Left ventricle myocardium superior (tissue), 1 donor: ENCODE measurements around the gene FAM204A. TPM values are rescaled to one million over a fixed set of nuclear protein-coding genes. Genes with fewer than 3 reads are reported as not detected.

Experiments
- ATAC-seq: fragments of 200-7000 bp; cut with Tn5 transposase; one replicate; pipeline ENCODE4 v1.9.1; 2020; ENCODE audit warnings: mild to moderate bottlenecking, moderate library complexity
- DNase-seq: peaks from one replicate; pipeline ENCODE4 v3.0.0-alpha.2; 2020
- intact Hi-C: fragments of 100-400 bp; cut with micrococcal nuclease; formaldehyde crosslinking; loops from one replicate; pipeline ENCODE4 v1.11.0; 2022
- total RNA-seq: library from RNA; stranded (reverse); fragmentation: NEBNext Ultra II Directional; extraction: Animal tissue kit (Norgen Biotek cat#: 25700); gene quantifications from one replicate; pipeline ENCODE4 v1.2.1, GENCODE V29; 2021
- donor health status: DM: no; HTN: yes; CAD: no; lungs with severe emphysema.

Gene FAM204A
- total RNA-seq, 1 donor from 2014 or later = 54.0 TPM

DNA sequence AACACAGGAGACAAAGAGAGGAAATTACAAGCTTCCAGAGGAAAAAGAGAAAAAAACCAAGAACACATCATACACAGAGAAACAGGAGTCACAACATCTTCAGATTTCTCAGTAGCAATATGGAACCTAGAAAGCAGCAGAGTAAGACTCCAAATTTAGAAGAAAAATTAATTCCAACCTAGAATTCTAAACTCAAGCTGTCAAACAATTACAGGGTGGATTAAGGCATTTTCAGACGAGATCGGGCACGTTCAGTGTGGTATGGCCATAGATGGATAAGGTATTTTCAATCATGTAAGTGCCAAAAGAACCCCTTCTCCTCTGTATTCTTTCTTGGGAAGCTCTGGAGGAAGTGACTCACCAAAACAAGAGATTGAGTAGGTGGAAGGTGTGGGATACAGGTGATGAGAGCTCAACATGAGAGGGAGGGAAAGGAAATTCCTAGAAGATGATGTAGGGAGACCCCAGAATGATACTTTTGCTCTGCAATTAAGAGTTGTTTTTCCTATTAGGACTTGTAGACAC, 51.6 kb downstream of the FAM204A start:
- ATAC-seq = no peak
- DNase-seq = no peak
- intact Hi-C loops = no loop called here

DNA sequence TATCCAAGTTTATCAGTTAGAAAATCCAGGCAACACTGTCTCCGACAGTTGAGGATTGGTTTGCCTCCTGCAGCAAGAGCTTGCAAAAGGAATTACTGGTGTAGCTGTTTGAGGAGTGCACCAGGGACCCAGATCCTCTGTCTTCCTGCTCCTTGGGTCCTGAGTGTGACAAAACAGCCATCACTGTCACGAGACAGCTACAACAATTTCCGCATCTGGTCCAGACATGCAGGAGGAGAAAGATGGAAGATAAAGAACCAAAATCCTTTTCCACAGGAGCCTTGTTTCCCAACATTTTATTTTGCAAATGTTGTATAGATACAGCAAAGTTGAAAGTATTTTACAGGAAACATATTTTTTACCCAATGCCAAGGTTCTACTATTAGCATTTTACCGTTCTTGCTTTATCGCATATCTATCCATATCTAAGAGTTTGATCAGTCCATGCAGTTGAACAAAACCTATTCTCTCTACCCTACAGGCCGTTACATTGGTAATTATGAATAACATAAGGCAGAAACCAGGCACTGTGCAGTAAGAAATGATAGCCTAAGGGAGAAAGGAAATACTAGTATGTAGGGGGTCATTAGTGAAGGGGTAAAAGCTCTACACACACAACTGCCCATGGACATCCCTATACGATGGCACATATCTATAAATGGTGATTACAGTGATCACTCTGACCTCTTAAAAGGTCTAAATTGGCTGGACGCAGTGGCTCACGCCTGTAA, 54.9 kb downstream of the FAM204A start:
- ATAC-seq (no peak), DNase-seq (no peak)
- intact Hi-C loops = no loop called here

DNA sequence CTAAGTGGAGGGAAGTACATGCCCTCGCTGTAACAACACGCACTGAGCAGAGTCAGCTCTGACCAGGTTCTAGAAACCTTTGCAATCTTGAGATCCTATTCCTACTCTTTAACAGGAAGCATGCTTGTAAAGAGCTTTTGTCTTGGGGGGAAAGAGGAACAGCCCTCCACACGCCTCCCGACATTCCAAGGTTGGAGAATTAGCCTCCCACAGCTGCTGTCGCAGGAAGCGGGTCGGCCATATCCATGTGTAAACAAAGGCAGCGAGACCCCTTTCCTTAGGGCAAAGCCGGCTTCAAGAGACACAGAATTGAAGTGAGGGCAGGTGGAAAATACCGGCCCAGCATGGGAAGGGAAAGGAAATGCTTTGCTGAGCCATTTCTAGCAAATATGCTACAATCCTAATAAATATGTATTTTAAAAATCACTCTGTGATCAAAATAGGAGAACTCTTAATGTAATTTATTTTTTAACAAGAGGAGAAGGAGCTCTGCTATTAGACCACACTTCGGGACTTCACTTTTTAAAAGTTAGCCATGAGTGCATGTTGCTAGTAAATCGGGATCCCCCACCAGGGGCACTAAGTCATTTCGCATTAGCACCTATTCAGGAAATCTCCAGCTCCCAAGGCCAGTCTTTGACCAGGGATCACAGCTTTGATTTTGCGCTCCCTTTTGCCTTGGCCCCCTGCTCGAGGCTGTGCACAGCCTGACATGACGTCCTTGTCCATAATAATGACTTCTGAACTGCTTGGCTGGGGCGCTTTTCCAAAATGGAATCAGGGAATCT, 55.9 kb downstream of the FAM204A start:
- no peak for DNase-seq
- intact Hi-C loops = no loop called here
- no peak for ATAC-seq

DNA sequence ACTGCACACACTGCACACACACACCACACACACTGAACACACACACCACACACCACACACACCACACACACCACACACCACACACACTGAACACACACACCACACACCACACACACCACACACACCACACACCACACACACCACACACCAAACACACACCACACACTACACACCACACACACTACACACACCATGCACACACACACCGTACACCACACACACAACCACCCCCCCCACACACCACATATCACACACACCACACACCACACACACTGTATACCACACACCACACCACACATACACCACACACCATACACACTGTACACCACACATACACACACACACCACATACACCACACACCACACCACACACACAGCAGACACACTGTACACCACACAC, 59.5 kb downstream of the FAM204A start:
- no peak for DNase-seq
- intact Hi-C loops = no loop called here
- ATAC-seq = no peak

DNA sequence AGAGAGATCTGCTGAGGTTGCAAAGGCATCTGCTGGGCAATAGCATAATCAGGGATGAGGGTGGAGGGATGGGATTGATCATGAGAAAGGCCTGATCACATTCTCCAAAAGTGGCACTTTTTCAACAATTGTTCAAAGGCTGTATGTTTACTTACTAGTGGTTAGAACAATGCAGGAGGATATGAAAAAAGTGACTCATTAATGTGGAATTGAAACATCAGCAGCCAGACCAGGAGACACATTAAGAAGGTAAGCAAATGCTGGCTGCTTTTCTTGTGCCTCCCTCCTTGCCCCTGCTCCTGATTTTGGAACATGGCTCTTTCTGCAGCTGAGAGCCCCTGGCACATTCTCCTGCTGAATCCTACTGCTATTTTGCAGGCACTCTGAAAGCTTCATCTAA, 63.5 kb downstream of the FAM204A start:
- intact Hi-C loops = no loop called here
- no peak for ATAC-seq

DNA sequence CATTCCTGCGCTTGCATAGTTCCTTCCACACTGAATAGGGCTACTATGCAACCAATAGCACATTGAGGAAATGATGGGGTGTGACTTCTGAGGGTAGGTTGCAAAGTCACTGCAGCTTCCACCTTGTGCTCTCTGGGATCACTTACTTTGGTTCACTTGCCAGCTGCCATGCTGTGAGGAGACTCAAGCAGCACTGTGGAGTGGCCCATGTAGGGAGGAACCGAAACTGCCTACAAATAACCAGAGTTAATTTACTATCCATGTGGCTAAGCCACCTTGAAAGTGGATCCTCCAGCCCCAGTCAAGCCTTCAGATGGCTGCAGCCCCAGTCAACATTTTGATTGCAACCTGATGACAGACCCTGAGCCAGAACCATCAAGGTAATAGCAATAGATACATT, 64.3 kb downstream of the FAM204A start:
- no peak for DNase-seq
- ATAC-seq = no peak
- intact Hi-C loops = no loop called here

More for the DNA sequence above, 63.5 kb downstream of the FAM204A start:
- DNase-seq = no peak

DNA sequence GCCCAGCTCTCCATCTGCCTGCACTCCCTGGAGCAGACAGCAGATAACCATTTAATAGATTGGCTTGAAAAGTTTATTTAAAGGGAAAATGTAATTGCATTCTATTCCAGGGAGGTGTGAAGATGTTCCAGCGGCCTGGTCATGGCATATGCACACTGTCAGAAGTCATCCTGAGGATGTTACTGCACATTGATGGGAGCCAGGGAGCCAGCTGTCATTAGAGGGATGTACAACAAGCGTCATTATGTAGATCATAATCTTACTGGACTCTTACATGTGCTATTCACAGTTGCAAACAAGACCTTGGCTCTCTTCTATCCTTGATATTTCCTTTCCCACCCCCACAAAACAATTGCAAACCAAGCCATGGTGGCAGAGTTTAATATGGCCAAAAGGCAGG, 65.4 kb downstream of the FAM204A start:
- DNase-seq (no peak), ATAC-seq (no peak)
- intact Hi-C loops = no loop called here

DNA sequence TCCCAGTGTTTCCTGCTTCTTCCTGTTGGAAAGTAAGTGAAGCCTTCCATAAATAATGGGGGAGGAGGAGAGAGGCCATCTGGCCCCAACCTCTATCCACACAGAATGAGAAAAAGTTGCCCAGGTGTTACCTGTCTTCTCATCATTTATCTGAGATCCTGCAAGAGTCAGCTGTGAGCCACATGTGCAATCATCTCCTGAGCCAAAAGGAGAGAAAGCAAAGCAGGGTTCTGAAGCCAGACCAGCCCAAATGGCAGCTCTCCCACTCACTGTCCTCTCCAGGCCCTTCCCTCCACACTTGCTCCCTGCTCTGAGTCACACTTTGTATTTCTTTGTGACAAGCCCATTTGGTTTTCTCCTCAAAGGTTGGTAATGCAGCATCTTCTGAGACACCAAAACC, 65.9 kb downstream of the FAM204A start:
- peak; percentile 73 for ATAC-seq
- intact Hi-C loops = no loop called here
- peak; percentile 38 for DNase-seq

DNA sequence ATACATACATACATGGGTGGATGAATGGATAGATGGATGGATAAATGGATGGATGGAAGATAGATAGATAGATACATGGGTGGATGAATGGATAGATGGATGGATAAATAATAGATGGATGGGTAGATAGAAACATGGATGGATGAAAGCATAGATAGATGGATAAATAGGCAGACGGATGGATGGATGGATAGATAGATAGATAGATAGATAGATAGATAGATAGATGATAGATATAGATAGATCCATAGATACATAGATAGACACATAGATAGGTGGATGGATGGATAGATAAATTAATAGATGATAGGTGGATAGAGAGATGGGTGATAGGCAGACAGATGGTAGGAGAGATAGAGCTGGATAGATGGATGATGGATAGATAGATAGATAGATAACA, 68.5 kb downstream of the FAM204A start:
- no peak for ATAC-seq
- intact Hi-C loops = no loop called here
- DNase-seq = no peak

DNA sequence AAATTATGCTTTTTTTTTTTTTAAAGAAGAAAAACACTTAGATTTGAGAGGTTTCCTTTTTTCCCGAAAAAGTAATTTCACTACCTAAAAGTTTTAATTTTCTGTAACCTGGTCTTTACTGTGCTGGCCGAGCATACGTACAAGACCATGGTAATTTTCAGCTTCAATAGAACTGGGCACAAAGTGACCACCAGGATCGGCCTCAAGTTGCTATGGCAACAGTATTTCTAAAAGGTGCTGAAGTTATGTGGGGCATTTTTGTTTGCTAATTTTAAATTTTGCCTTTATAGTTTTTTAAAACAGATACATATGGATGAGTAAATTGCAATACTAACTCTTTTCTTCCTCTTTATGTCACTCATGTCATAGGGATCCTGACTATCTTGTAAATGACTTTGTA, 69.4 kb downstream of the FAM204A start:
- DNase-seq = no peak
- no peak for ATAC-seq
- intact Hi-C loops = no loop called here

DNA sequence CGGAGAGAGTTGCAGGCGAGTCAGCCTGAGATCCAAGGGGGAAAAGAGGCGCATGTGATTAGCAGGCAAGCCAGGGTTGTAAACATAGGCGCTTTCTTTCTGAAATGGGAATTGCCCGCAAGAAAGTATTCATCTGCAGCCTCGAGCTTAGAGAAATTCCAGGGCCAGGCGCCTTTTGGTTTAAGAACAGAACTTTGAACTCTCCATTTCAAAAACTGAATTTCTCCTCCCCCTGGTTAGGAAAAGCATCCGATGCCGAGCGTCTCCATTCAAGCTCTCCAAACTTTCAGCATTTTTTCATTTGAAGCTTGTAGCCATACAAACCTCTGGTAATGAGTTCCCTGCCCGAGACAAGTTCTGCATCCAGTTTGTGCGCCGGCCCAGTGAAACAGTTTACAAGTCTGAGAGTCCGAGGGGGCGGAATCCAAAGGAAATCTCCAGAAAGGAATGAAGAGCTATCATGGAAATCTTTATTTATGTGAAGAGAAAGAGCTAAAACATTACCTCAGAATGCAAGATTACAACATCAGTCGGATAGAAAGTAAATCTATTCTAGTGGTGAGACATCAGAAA, 69.9 kb downstream of the FAM204A start:
- intact Hi-C loops = no loop called here
- ATAC-seq = no peak
- no peak for DNase-seq

DNA sequence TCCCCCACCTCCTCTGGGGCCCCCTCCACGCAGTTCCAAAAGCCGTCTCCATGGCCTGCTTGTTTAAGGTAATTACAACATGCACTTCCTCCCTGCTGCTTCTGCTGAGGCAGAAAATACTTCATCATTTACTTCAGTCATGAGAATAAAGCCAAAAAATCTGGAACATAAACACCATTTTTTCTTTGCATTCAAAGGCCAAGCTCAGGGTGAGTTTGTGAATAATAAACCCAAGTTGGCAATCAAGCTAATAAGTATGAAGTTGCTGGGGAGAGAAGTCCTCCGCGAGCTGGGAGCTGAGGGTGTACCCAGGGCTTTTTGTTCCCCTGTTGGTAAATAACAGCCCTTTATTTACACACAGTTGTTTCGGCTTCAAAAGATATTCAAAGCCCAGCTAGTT, 70.5 kb downstream of the FAM204A start:
- DNase-seq = no peak
- intact Hi-C loops = no loop called here
- ATAC-seq = no peak

DNA sequence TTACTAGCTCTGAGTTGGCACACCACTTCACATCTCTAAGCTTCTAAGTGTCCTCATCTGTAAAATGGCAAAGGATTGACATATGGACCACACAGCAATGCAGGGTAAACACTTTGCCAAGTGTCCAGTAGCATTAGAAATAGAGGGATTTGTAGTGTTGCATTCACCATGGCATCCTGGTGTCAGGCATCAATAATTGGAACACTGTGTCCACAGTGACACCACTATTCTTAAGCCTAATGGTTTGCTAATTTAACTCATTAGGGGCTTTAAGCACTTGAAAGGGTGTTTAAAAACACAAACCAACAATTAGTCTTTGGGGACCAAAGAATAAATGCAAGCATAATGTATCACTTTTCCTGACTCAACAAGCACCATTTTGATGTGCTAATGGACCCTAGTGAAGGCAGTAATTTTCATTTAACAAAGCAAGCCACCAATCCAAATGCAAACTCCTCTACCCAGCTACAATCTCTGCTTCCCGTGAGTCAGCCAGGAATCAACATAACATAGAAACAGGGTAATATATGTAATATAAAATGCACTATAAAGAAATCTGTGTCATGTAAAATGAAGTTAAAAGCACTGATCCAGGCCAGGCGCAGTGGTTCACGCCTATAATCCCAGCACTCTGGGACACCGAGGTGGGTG, 75.9 kb downstream of the FAM204A start:
- ATAC-seq (no peak), DNase-seq (no peak)

DNA sequence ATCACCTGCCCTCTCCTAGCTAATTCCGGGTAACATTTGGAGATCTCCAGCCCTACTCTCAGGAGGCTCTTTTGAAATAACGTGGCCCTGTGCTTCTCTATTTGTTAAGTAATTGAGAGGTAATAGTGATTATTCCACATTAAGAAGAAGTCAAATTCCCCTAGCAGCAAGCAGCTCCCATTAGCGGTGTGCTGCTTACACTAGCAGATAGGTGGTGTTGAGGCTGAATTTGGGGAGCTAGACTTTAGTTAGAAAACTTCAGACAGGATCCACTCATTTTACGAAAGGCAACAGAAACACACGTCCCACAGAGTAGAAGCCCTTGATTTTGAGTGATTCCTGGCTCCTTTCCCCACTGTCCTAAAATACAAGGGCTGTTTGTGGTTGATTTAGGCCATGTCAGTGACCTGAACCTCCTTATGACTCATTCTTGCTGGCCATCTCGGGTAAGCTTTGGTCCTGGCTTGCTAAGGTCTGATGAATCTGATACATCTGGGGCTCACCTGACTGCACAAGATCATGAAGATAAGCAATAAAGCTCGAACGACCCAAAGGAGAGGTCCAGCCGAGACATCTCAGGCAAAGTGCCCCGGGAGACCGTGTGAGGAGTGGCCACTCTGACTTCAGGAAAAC, 77.2 kb downstream of the FAM204A start:
- DNase-seq (no peak), ATAC-seq (no peak)
- intact Hi-C loops = no loop called here

More for the DNA sequence above, 75.9 kb downstream of the FAM204A start:
- intact Hi-C loops = no loop called here

DNA sequence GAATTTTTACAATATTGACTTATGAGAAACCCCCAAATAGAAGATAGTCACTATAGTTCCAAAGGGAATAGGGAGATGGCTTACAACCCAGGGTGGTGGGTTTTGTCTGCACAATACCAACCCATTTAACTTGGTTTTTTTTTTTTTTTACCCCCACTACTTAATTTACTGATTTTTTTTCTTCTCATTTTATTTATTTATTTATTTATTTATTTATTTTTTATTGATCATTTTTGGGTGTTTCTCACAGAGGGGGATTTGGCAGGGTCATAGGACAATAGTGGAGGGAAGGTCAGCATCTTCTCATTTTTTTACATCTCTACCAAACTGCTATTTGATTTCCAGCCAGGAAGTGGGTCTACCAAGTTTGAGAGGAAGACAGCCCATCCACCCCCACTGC, 77.9 kb downstream of the FAM204A start:
- intact Hi-C loops = no loop called here
- no peak for DNase-seq
- ATAC-seq = no peak

DNA sequence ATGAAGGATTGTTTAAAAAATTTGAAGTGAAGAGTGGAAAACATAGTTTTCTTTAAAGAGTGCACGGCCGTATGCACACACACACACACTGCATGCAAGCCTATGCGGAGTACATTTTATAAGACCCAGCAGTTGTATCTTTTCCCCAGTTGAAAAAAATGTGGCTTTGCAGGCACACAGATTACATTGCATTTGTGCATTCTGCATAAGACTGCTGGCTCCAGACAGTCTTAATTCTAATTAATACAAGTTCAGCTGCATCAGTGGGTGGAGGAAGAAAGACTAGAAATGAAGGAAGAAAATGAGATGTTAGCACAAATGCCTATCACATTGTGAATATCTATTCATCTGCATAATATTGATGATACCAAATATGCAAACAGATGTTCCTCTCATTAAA, 79.6 kb downstream of the FAM204A start:
- DNase-seq = no peak
- no peak for ATAC-seq
- intact Hi-C loops = no loop called here

DNA sequence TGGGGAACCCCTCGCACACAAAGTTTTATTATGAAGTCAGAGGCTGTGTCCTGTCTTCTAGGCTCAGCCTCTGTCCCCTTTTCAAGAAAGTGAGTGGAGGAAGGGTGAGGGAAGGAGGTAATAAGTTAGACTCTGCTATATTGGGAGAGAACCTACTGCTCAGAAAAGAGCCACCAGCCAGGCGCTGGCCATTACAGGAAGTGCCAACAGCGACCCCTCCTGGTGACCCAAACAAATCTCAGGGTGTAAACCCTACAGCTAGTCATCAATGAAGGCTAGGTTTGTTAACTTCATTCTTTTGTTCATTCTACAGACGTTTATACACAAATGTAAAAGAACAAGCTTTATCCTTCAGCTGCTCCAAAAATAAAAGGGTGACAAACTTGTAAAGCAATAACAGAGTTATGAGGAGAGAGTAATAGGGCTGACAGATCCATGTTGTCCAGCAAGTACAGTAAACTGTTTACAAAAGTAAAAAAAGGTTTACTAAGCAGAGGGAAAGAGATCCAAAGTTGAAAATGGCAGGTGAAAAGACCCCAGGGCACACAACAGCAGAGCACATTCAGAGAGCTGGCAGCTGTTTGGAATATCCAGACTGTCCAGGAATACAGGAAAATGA, 82.7 kb downstream of the FAM204A start:
- DNase-seq (no peak), ATAC-seq (no peak)
- intact Hi-C loops = no loop called here

DNA sequence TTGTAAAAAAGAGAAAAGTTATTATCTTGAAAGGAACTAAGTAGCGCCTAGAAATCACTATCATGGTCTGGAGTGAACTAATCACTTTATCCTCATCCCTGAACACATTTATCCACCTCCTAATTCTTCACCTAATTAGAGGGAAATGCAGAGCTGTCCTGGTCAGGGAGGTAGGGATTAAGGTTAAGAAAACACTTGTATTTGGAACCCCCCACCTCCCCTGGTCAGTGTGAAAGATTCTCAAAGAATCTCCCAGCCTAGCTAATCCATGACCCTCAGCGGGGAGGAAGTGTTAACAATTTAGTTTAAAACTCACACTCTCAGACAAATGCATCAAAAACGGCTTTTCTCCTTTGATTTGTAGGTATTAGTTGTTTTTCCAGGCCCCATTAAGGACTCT, 83.8 kb downstream of the FAM204A start:
- DNase-seq (no peak), ATAC-seq (no peak)
- intact Hi-C loops = no loop called here
